ENCODE results near the gene TPST2.

GRCh38 chr22:26479792-26480610, 109.9 kb downstream of the TPST2 start:
- TF ChIP-seq CTCF (IDR thresholded peaks at IDR 0.05; ENCODE audit: low read depth, low read length): no peak
- no peak for TF ChIP-seq EZH2phosphoT487 (IDR thresholded peaks at IDR 0.05; ENCODE audit: low read depth)
